Measurements from ENCODE around the gene NACC1.

DNA sequence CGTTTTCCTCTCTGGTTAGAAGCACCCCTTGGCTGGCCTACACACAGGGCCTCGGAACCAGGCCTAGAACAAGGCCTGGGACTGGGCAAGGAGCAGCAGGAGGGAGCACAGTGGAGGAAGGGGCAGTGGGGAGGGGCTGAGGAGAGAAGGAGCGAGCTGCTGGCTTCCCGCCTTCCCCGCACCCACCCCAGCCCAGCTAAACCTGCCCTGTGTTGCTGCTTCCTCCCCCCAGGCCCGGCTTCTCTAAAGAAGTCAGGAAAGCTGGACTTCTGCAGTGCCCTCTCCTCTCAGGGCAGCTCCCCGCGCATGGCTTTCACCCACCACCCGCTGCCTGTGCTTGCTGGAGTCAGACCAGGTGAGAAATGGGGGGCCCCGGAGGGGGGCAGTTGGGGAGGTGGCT, 39.7 kb upstream of the NACC1 start:
- TF ChIP-seq, protein P1, sequence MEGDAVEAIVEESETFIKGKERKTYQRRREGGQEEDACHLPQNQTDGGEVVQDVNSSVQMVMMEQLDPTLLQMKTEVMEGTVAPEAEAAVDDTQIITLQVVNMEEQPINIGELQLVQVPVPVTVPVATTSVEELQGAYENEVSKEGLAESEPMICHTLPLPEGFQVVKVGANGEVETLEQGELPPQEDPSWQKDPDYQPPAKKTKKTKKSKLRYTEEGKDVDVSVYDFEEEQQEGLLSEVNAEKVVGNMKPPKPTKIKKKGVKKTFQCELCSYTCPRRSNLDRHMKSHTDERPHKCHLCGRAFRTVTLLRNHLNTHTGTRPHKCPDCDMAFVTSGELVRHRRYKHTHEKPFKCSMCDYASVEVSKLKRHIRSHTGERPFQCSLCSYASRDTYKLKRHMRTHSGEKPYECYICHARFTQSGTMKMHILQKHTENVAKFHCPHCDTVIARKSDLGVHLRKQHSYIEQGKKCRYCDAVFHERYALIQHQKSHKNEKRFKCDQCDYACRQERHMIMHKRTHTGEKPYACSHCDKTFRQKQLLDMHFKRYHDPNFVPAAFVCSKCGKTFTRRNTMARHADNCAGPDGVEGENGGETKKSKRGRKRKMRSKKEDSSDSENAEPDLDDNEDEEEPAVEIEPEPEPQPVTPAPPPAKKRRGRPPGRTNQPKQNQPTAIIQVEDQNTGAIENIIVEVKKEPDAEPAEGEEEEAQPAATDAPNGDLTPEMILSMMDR (tag by site-specific recombination; IDR thresholded peaks at IDR 0.05): no peak
- TF ChIP-seq ZNF837 (tag by site-specific recombination; IDR thresholded peaks at IDR 0.05): no peak
- TF ChIP-seq TCF7L2 (IDR thresholded peaks at IDR 0.05; ENCODE audit: borderline replicate concordance, low read depth, low read length): no peak
- no peak for TF ChIP-seq GLI4 (tag by site-specific recombination; IDR thresholded peaks at IDR 0.05)
- TF ChIP-seq ZNF830 (tag by site-specific recombination; IDR thresholded peaks at IDR 0.05; ENCODE audit: low read depth): no peak
- no peak for TF ChIP-seq KLF9 (tag by site-specific recombination; IDR thresholded peaks at IDR 0.05; ENCODE audit: low read depth)
- TF ChIP-seq, protein P2, sequence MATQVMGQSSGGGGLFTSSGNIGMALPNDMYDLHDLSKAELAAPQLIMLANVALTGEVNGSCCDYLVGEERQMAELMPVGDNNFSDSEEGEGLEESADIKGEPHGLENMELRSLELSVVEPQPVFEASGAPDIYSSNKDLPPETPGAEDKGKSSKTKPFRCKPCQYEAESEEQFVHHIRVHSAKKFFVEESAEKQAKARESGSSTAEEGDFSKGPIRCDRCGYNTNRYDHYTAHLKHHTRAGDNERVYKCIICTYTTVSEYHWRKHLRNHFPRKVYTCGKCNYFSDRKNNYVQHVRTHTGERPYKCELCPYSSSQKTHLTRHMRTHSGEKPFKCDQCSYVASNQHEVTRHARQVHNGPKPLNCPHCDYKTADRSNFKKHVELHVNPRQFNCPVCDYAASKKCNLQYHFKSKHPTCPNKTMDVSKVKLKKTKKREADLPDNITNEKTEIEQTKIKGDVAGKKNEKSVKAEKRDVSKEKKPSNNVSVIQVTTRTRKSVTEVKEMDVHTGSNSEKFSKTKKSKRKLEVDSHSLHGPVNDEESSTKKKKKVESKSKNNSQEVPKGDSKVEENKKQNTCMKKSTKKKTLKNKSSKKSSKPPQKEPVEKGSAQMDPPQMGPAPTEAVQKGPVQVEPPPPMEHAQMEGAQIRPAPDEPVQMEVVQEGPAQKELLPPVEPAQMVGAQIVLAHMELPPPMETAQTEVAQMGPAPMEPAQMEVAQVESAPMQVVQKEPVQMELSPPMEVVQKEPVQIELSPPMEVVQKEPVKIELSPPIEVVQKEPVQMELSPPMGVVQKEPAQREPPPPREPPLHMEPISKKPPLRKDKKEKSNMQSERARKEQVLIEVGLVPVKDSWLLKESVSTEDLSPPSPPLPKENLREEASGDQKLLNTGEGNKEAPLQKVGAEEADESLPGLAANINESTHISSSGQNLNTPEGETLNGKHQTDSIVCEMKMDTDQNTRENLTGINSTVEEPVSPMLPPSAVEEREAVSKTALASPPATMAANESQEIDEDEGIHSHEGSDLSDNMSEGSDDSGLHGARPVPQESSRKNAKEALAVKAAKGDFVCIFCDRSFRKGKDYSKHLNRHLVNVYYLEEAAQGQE (tag by site-specific recombination; IDR thresholded peaks at IDR 0.05): no peak
- TF ChIP-seq ZNF114 (tag by site-specific recombination; IDR thresholded peaks at IDR 0.05): no peak
- no peak for TF ChIP-seq KLF10 (tag by site-specific recombination; IDR thresholded peaks at IDR 0.05)
- no peak for TF ChIP-seq ZNF146 (tag by site-specific recombination; IDR thresholded peaks at IDR 0.05)
- TF ChIP-seq ZNF776 (tag by site-specific recombination; IDR thresholded peaks at IDR 0.05; ENCODE audit: borderline replicate concordance): no peak
- no peak for TF ChIP-seq HOXA7 (CRISPR knock-in tag; IDR thresholded peaks at IDR 0.05; ENCODE audit: borderline replicate concordance)
- TF ChIP-seq SALL2 (tag by site-specific recombination; IDR thresholded peaks at IDR 0.05; ENCODE audit: borderline replicate concordance): no peak
